GM13976 (cell line): Measurements from ENCODE around the gene IQCE.
A peak's percentile ranks its signal among the peaks of the same experiment; 100 is the strongest.

Source experiments
- DNase-seq: peaks from one replicate; pipeline ENCODE4 v3.0.0; 2012; ENCODE audit warnings: low spot score
- in situ Hi-C: fragments of 300-500 bp; cut with MboI; formaldehyde crosslinking; loops from one replicate; pipeline ENCODE4 v1.12.0; 2022; ENCODE audit warnings: low sequenced_read_pairs, mixed read lengths, inconsistent platforms; ENCODE audit not compliant: unreplicated experiment
- TF ChIP-seq, protein P1 (sequence below): IDR thresholded peaks from 2 replicates; pipeline ENCODE4 v1.5.1; 2012; ENCODE audit warnings: borderline replicate concordance, mild to moderate bottlenecking; ENCODE audit not compliant: insufficient read depth; ENCODE audit errors: extremely low read depth, missing control alignments, control extremely low read depth

Gene IQCE

GRCh38 chr7:2517678-2518507 is 40.9 kb upstream of the IQCE start:
- in situ Hi-C loops = no loop called here

DNA sequence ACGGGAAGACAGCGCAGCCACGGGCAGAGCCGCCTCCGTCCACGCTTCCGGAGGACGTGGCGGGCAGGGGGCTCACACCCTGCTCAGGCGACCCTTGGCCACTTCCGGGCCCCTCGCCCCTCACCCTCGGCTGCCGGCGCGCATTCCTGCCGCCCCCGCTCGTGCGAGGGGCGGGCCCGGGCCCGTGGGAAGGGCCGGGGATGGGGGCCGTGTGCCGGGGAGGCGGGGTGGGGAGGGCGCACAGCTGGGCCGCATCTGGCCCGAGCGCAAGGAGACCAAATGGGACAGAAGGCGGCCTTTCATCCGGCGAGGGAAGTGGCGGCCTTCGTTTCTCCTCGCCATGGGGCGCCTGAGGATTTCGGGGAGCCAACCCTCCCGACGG is 40.1 kb upstream of the IQCE start:
- in situ Hi-C loops = no loop called here
- DNase-seq = no peak

More at GRCh38 chr7:2517678-2518507, 40.9 kb upstream of the IQCE start:
- no peak for DNase-seq
- TF ChIP-seq, protein P1, sequence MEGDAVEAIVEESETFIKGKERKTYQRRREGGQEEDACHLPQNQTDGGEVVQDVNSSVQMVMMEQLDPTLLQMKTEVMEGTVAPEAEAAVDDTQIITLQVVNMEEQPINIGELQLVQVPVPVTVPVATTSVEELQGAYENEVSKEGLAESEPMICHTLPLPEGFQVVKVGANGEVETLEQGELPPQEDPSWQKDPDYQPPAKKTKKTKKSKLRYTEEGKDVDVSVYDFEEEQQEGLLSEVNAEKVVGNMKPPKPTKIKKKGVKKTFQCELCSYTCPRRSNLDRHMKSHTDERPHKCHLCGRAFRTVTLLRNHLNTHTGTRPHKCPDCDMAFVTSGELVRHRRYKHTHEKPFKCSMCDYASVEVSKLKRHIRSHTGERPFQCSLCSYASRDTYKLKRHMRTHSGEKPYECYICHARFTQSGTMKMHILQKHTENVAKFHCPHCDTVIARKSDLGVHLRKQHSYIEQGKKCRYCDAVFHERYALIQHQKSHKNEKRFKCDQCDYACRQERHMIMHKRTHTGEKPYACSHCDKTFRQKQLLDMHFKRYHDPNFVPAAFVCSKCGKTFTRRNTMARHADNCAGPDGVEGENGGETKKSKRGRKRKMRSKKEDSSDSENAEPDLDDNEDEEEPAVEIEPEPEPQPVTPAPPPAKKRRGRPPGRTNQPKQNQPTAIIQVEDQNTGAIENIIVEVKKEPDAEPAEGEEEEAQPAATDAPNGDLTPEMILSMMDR = no peak

GRCh38 chr7:2519119-2519930 is 39.5 kb upstream of the IQCE start, which contains the start of gene LFNG:
LFNG (plus strand) TSS chr7:2519774; CDS start chr7:2519862, 88 bp downstream.
- in situ Hi-C loops = no loop called here
- TF ChIP-seq, protein P1 = no peak
- peak; percentile 99 for DNase-seq

More for the DNA sequence above, 40.1 kb upstream of the IQCE start:
- TF ChIP-seq, protein P1 = no peak

- no peak for DNase-seq
- in situ Hi-C loops = no loop called here
- TF ChIP-seq, protein P1 = no peak
Observed at GRCh38 chr7:2520131-2520760, 38.5 kb upstream of the IQCE start.

DNA sequence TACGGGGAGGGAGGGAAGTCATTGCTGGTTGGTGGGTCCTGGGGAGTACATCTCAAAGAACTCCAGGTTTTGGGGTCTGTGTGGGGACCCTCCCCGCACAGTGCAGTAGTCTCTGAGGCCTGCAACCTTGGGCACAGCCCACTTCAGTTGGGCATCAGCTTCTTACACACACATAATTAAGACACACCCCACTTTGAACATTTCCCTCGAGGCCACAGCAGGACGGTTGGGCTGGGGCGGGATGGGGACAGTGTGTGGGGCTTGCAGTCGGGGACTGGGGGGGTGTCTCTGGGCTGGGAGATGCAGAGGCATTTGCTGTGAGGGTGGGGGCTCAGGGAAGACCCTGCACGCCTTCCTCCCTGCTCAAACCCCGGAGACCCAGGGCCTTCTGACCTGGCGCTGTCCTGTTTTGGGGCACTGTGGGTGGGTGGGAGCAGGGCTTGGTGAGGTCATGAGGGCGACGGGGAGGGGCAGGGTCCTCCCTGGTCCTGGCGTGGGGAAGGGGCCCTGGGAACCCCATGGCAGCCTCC is 38.0 kb upstream of the IQCE start:
- DNase-seq = no peak
- TF ChIP-seq, protein P1 = no peak
- in situ Hi-C loops = no loop called here

DNA sequence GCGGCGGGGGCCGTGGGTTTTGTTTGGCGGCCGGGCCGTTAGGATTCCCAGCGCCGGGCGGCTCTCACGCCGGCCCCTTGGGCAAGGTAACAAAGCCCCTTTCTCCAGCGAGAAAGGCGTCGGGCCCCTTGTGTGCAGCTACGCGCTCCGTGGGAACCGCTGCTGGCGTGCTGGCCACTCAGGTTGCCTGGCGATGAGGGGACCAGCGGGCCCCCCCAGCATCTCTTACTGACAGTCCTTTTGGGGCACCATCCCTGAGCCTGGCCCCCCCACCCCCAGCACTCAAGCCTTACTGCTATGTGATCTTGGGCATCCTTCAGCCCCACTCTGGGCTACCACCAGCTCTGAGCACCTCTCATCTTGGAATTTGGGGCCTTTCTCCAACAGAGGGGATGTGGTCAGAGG is 37.4 kb upstream of the IQCE start:
- in situ Hi-C loops = no loop called here
- TF ChIP-seq, protein P1 = no peak
- no peak for DNase-seq
